HG02884 (cell line): ENCODE measurements around the gene STUM.

Experiments
- ATAC-seq: cut with Tn5 transposase; IDR thresholded peaks from one replicate; pipeline ENCODE4 v1.9.1; 2021; ENCODE audit warnings: mild to moderate bottlenecking, moderate library complexity; ENCODE audit not compliant: unreplicated experiment

The STUM gene

DNA sequence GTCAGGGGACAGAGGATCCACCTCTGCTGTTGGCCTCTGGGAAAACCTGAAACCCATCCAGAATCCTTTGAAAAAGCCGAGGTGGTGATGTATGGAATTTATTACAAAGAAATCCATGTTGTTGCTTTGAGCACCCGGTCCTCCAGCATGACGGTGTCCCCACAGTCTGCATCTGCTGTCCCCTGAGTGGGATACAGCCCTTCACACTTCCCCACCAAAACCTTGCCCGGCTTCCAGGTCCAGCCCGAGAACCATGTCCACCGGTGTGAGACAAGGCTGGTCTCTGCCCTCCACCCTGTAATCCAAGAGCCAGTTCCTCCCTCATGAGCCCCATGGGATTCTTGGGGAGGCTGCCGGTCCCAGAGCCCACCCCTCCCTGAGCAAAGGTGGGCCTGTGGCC, 70.5 kb downstream of the STUM start:
- ATAC-seq: no peak

DNA sequence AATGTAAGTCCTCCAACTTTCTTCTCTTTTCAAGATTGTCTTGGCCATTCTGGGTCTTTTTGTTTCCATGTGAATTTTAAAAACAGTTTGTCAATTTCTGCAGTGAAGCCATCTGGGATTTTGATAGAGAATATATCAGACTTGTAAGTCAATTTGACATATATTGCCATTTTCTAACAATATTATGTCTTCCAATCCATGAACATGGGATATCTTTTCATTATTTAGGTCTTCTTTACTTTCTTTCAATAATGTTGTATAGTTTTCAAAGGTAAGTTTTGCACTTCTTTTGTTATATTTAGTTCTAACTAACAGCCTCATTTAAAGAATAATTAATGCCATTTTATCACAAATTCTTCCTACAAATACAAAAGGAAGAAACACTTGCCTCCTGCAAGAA, 73.4 kb downstream of the STUM start:
- ATAC-seq: no peak

DNA sequence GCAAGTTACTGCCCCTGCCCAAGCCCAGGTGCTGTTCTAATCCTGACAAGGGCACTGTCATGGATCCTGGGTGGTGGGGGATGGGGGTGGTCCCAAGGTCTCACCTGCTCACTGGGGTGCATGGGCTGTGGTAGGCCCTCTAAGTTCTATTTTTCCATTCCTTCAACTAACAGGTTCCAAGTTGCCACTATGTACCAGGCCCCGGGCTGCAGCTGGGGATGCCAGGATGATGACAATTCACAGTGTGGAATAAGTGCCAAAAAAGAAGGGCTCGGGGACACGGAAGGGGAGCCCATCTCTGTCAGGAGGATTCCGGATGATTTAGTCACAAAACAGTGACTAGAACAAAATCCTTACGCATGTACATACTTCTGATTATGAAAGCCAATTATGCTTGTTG, 76.0 kb downstream of the STUM start:
- no peak for ATAC-seq

DNA sequence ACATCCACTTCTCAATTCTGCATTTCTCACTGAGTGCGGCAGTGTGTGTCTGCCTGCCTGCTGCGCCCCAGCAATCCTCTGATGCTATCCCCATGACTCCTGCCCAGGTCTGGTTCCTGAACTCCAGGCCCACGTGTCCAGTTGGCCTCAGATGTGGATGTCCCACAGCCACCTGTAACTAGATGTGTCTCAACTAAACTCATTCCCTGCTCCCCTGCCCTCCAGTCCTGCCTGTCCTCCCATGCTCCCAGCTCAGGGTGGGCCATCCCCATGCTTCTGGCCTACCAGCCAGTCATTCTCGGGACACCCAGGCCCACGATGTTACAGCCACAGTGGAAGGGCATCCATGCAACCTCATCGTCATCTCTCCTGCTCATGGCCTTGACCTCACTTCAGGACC, 76.8 kb downstream of the STUM start:
- no peak for ATAC-seq

DNA sequence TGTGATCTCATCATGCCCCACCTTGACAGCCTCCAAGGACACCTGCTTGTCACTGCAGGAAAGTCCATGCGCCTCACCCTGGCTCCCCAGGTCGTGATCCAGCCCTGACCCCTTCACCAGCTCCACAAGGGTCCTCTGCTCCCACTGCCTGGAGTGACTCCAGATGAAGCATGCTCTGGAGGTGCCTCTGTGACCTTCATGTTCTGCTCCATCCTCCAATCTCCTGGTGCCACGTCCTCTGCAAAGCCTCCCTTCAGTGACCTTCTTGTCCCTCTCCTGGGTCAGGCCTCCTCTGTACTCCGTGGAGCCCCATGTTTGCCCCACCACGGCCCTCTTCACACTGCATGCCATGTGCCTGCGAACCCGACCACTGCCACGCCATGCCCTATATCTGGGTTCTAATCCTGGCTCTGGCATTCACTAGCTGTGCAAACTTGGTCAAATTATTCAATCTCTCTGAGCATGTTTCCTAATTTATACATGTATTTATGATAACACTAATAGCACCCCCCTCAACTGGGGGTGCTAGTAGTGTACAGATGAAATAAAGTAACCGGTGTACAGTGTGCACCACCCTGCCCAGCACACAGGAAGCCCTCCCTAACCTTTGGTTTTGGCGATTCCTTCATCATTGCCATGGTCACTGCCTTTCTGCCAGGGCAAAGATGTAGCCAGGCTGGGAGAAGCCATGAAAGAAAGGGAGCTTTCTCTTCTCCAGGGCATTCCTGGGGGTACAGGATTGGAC, 77.4 kb downstream of the STUM start:
- ATAC-seq: peak; percentile 24

DNA sequence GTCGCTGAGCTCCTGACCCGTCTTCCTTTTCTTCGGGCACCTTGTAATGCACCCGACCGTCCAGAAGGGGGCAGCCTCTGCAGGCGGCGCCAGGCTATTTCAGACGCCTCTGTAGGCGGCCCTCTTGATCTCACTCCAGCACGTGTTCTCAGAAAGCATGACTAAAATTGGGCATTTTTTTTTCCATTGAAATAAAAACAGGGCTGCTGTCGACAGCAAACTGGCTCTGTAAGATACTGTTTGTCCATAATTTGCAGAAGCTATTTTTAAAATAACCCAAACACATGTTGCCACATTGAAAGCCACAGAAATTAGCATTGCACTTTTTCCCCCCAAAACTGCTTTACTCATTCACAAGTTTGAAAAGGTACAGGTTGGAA, 78.0 kb downstream of the STUM start:
- peak; percentile 76 for ATAC-seq

DNA sequence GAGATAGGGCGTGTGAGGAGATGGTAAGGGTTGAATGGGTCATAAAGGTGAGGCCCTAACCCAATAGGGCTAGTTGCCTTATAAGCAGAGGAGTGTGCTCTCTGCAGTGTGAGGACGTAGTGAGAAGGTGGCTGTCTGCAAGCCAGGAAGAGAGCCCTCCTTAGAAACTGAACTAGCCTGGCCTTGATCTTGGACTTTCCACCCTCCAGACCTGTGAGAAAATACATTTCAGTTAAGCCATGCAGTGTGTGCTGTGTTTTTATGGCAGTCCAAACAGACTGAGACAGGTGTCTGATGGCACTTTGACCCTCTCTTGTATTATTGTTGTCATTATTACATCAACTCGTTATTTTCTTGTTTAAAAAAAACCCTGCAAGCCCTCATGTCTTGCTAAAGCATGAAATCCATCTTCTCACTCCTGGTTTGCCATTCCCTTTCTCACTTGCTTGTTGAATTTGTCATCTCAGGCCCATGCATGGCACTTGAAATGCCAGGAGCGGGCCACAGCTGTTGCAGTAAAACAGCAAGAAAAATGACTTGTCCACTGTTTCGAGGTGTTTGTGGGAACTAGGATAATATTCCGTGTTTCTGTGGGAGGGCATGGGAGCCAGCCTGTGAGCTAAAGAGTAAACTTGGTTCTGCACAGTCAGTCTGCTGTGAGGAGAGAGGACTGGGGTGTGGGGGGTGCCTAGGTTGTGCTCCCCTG, 78.6 kb downstream of the STUM start:
- no peak for ATAC-seq

DNA sequence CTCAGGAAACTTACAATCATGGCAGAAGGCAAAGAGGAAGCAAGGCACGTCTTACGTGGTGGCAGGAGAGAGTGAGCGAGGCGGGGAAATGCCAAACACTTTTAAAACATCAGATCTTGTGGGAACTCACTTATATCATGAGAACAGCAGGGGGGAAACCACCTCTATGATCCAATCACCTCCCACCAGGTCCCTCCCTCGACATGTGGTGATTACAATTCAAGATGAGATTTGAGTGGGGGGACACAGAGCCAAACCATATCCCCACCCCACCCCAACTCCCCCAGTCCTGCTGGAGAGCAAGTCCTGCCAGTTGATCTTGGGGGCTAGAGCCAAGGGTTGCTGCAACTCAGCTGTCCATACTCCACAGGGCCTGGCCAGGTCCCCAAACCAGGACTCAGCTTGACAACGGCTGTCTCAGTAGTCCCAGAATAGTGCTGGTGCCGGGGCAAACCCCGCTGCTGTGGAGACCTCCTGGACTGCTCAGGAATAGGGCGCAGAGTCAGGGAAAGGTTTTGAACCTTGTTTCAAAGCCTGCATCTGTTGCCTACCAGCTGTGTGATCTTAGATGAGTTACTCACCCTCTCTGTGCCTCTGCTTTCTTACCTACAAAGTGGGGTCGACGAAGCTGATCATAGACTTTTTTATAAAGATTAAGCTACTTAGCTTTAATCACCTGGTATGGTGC, 79.5 kb downstream of the STUM start:
- no peak for ATAC-seq

DNA sequence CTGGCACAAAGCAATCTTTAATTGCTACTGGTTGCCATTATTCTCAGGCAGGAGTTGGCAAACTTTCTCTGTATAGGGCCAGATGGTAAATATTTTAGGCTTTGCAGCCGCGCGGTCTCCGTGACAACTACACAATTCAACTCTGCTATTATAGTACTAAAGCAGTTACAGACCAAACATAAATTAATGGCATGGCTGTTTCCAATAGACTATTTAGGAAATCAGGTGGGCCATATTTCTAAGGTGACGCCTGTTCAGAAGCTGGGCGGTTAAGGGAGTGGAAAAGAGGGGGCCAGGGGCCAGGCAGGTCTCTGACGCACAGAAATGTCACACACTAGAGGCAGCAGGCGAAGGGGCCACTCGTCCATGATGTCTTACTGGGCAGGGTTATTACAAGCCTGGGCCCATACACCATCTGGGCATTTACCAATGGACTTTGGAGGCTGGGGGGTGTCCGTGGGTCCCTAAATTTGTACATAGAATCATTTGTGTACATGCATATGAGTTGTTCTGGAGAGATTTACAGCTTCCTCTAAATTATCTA, 80.1 kb downstream of the STUM start:
- no peak for ATAC-seq

DNA sequence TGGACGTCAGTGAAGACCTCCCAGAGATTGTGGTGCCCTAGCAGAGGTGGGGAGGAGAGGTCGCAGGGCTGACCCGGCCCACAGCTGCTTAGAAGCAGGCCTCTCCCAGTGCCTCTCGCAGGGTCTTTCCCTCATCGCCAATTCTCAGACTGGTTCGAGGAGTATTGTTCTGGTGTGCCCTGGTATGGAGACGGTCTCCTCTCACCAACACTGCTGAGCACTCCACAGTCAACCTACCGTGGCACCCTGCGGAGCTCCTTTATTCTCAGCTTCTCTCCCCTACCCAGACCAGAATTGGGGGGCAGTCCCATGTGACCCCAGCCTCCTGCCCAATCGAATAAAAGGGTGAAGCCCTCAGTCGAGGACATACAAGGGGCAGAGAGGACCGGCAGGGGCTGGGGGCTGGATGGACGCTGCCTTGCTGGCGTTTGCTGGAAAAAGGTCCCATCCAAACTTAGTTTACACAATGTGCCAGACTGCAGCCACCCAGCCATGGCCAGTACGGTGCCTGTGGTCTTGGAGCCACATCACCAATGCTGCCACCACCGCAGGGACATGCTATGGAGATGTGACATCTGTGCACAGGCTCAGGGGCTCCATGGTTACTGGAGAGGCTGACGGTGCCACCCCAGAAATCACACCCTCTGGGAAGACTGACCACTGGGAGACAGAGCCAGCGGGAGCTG, 80.8 kb downstream of the STUM start:
- ATAC-seq: no peak

DNA sequence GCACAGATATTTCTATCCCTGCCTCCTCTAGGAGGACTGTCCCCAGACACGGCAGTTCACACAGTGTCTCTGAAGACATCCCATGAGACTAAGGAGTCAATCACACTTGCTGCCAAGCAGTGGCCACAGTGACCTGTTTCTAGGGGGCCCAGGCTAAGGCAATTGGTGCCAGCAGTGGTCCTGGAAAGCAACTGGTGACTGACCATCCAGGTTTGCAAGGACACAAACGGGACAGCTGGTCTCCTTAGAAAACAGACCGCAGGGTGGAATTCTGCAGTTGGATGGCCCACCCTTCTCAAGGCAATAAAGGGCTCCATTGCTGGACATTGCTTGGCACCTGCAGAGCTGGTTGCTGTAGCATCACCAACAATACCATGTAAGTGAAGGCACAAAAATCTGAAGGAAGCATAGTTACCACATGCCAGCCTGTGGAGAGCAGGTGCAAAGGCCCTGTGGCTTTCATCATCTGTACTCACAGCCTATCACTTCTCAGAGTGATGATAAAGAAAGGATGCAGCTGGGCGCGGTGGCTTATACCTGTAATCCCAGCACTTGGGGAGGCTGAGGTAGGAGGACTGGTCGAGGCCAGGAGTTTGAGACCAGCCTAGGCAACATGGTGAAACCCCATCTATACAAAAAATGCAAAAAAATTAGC, 81.5 kb downstream of the STUM start:
- no peak for ATAC-seq

DNA sequence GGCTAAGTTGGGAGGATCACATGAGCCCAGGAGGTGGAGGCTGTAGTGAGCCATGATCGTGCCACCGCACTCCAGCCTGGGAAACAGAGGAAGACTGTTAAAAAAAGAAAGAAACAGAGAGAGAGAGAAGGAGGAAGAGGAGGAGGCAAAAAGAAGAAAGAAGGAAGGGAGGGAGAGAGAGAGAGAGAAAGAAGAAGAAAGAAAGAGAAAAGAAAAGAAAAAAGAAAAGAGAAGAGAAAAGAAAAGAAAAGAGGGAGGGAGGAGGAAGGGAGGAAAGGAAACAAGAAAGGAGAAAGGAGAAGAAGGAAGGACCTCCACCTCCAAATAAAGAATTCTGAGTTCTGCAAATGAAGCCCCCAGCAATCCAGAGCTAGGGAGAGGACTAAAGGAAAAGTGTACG, 82.0 kb downstream of the STUM start:
- ATAC-seq: no peak

DNA sequence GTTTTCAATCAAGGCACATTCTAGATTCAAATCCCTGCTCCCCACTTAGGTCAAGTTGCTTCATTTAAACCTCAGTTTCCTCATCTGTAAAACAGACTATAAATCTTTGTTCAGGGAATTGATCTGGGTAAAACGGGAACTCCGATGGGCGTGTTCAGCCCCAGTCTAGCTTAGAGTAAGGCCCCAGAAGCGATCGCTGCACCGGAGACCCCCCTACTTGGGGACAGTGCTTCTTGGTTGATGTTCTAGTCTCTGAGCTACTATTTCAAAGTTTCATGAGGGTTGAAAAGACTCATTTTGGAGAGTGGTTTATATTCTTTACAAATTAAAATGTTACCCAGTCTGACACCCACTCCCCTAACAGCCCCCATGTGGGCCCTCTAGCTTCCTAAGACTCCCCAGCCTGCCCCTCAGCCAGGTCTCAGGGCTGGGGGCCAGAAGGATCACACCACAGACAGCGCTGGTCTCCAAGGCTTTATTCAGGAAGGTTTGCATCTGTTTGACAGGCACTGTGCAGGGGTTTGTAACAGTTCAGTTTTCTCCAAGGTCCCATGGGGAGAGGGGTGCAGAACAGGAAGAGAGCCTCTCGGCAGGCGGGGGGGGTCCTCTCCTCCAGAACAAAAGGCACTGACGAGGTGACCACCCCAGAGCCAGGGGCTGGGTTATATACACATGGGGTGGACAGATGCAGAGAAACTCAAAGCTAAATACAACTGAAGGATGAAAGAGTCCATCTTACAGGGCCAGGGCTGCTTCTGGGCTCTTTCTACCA, 82.9 kb downstream of the STUM start:
- ATAC-seq: no peak

DNA sequence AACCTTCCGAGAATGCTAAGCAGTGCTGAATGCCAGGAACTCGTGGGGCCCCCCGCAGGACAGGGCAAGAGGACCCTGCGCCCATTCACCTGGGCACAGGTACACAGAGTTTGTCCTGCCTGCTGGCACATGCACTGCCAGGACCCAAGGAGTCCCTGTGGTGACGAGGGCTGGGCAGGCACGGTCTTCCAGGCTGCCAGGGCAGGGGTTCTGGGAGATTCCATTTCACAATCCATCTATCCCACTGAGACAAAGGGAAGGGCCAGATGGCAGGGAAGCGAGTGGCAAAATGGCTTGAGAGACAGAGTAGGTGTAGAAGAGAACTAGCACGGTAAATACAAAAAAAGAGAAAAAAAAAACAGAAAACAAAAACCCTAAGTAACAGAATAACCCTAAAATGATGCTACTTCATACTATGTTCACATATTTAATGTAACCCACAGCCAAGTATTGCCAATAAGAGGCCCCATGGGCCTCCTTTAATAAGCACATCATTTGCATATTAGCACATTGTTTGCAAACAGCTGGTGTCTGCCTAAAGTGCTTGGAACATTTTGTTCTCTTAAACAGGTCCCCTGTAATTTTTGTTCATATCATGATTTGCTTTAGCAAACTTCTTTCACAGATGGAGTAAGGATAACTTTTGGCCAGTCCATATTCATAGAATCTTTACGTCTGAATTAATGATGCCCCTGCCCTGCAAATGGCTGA, 83.8 kb downstream of the STUM start:
- no peak for ATAC-seq

DNA sequence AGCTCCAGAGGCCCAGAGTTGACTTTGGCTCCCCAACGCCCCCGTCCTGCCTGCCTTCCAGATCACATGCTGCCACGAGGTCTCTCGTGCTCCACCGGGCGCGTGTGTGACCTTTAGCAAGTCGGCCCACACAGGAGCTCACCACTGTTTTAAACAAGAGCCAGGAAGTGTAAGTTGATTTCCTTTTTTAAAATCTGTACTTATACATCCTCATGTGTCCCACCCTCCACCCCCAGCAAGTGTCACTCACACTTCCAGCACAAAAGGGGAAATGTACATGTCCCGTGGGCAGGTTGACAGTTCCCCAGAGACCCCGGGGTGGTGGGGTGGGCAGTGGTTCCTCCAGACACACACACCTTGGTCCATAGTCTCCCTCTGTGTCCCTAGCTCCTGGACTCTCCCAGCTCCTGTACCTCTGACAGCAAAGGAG, 84.4 kb downstream of the STUM start:
- ATAC-seq: no peak

DNA sequence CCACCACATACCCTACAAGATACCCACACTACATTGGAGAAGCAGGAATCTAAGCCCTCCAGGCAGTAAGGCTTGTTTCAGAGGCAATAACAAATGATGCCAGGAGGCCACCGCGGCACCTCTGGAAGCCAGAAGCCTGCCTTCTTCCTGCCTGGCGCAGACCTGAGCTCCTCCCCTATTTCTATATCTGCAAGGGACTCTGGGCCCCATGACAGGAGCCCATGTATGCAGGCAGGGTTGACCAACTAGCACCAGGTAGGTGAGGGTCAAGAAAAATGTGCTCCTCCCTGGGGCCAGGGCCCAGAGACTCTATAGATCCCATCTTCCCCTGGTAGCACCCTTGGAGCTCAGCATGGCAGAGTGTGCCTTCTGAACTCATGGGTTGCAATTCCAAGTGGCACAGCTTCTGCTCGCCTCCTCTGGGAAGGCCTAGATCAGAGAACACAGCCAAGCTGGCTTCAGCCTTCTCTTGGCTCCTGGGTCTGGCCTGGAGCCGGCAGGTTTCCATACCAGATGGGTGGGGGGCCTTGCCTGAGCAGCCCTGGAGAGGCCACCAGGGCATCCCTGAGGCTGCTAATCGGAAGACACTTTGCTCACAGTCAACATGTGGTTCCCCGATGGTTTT, 85.1 kb downstream of the STUM start:
- ATAC-seq: peak; percentile 6

DNA sequence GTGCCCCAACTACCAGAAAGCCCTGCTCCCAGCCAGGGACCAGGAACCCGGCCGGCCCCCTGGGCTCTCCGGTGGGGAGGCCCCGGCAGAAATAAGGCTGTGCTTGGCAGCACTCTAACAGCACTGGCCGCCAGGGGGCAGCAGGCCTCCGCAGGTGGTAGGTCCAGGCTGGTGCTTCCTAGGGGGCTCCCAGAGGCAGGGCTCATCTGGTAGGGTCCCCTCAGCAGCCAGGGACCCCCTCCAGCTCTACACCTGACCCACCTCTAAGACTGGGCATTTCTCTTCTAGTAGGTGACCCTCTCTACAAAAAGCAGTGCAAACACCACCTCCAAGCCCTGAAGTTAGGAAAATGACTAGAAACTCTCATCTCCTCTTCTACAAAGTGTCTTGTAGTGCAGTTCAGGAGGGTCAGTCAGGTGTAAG, 85.6 kb downstream of the STUM start:
- ATAC-seq: peak; percentile 63

DNA sequence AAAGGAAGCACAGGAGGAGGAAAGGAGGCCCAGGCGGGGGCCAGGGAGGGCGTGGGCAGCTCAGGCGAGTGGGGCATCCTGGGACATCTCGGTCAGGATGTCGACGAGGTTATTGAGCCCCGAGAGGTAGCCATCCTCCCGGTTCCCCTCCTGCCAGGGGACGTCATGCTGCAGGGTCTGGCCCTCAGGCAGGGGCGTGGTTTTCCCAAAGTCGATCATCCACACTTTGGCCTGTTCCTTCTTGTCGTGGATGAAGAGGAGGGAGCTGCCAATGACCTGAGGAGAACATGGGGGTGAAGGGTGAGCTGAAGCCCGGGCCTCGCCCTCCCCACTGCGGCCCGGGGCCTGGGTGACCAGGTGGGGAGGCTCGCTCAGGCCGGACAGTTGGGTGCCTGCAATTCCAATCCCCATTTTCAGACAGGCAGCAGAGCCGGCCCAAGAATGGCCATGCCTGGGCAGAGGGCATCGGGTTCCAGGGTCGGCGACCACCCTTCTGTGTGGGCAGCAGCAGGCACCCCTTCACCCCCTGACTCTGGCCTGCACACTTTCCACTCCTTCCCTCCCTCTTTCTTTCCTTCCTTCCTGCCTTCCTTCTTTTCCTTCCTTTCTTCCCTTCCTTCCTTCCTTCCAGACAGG, 86.2 kb downstream of the STUM start:
- ATAC-seq: no peak
